HepG2 (cell line): ENCODE data around the gene OGFR.

Experiments
- ATF7 ChIP-seq, 2 experiments: fragments of 450-650 bp in 1 of 2; sonication (generic) in 1 of 2; formaldehyde crosslinking in 1 of 2; IDR thresholded peaks; 2 replicates each; pipeline versions ENCODE4 v1.4.0 to v1.6.1; 2016 to 2020; ENCODE audit warnings: antibody characterized with exemption in 1 of 2, mild to moderate bottlenecking in 1 of 2, missing genetic modification reagents in 1 of 2
- ESRRA ChIP-seq: sonication (generic); formaldehyde crosslinking; IDR thresholded peaks from 2 replicates; pipeline ENCODE4 v1.5.1; 2020; ENCODE audit warnings: mild to moderate bottlenecking, low read depth, missing genetic modification reagents
- GATAD2A ChIP-seq: IDR thresholded peaks from 2 replicates; pipeline ENCODE4 v1.6.1; 2016
- HCFC1 ChIP-seq: fragments of 150-350 bp; IDR thresholded peaks from 2 replicates; pipeline ENCODE4 v1.6.1; 2014; ENCODE audit warnings: low read depth, low read length
- HDAC1 ChIP-seq: sonication (generic); formaldehyde crosslinking; IDR thresholded peaks from 2 replicates; pipeline ENCODE4 v1.5.1; 2020; ENCODE audit warnings: mild to moderate bottlenecking, missing genetic modification reagents
- RAD21 ChIP-seq: fragments of 450-650 bp; formaldehyde crosslinking; IDR thresholded peaks from 2 replicates; pipeline ENCODE4 v1.5.0; 2020; ENCODE audit warnings: mild to moderate bottlenecking
- SMARCE1 ChIP-seq: fragments of 450-650 bp; IDR thresholded peaks from 2 replicates; pipeline ENCODE4 v1.6.1; 2017; ENCODE audit warnings: borderline replicate concordance
- TF ChIP-seq, protein P1 (sequence below), 2 experiments: sonication (generic) in 1 of 2; formaldehyde crosslinking in 1 of 2; IDR thresholded peaks; 2 replicates each; pipeline versions ENCODE4 v1.5.1 to v1.6.1; 2011 to 2020; ENCODE audit warnings: borderline replicate concordance in 1 of 2, low read depth in 1 of 2, low read length in 1 of 2, mild to moderate bottlenecking in 1 of 2, missing genetic modification reagents in 1 of 2, moderate library complexity in 1 of 2

DNA sequence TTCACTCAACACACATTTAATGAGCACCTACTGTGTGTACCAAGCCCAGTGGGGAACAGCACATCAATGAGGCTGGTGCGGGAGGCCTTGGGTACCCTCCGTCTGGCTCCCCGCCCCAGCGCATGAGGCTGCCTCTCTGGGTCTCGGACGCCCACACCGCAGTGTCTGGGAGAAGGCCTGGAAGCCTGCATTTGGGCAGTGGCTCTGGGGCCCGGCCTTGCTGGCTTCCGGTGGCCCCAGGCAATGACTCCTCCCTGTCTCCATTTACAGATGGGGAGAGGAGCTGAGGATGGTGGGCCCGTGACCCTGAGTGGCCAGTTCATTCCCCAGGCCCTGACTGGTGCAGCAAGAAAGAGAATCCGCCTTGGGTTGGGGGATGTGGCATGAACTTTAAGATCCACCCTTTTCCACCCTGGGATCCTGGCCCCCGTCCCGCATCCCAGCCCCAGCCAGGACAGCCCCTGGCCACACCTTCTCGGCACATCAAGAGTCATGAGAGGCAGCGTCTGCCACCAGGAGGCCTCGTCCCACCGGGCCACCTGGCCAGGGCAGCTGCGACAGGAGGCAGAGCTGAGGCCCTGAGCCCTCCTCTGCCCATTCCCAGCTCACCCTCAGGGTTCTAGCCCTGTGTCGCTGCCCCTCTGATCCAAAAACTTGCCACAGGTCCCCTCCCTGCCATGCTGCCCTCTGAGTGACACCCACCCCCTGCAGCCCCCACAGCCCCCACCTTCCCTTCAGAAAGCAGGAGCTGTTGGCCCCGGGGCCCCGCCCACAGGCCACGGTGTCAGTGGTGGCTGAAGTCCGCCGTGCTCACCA is 25.8 kb upstream of the OGFR start:
- TF ChIP-seq, protein P1, sequence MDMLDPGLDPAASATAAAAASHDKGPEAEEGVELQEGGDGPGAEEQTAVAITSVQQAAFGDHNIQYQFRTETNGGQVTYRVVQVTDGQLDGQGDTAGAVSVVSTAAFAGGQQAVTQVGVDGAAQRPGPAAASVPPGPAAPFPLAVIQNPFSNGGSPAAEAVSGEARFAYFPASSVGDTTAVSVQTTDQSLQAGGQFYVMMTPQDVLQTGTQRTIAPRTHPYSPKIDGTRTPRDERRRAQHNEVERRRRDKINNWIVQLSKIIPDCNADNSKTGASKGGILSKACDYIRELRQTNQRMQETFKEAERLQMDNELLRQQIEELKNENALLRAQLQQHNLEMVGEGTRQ (IDR thresholded peaks at IDR 0.05; ENCODE audit: low read depth, low read length): no peak; the same call in 1 of the 2 replicates
- TF ChIP-seq, protein P1 (CRISPR knock-in tag; IDR thresholded peaks at IDR 0.05; ENCODE audit: borderline replicate concordance): no peak
- TF ChIP-seq SMARCE1 (no peak), GATAD2A (no peak), HCFC1 (no peak), ATF7 (IDR thresholded peaks at IDR 0.05) (no peak), ATF7 (CRISPR knock-in tag; IDR thresholded peaks at IDR 0.05) (no peak), HDAC1 (CRISPR knock-in tag) (no peak), RAD21 (CRISPR knock-in tag) (0 out of 2 replicates have a peak, but pooled peaks have one; percentile 14), ESRRA (CRISPR knock-in tag) (no peak)
